Neural cell (in vitro differentiated cells): ENCODE measurements around the gene FOXK1. TPM values are rescaled to one million over a fixed set of nuclear protein-coding genes. Genes with fewer than 3 reads are reported as not detected.

ENCODE experiments used
- H2AFZ ChIP-seq: fragments of 200-600, 300-800 bp; sonication (generic), shearing (Covaris generic); 2 replicates; pipeline ENCODE4 v1.6.0; 2014; ENCODE audit warnings: low read depth, mild to moderate bottlenecking, antibody characterized with exemption, low read length, moderate library complexity
- H3F3A ChIP-seq: fragments of 200-600 bp; shearing (Covaris generic); 2 replicates; pipeline ENCODE4 v1.6.1; 2016; ENCODE audit warnings: mild to moderate bottlenecking, moderate library complexity, mixed read lengths, antibody characterized with exemption, low read length; ENCODE audit not compliant: insufficient read depth, poor library complexity, severe bottlenecking
- H3K27ac ChIP-seq: fragments of 200-600, 300-800 bp; sonication (generic), shearing (Covaris generic); 2 replicates; pipeline ENCODE4 v1.5.1; 2014; ENCODE audit warnings: mild to moderate bottlenecking, low read length, moderate library complexity
- H3K27me3 ChIP-seq: fragments of 300-800, 200-600 bp; sonication (generic), shearing (Covaris generic); 2 replicates; pipeline ENCODE4 v1.6.0; 2014; ENCODE audit warnings: mild to moderate bottlenecking, low read depth, low read length, moderate library complexity; ENCODE audit not compliant: insufficient read depth
- H3K36me3 ChIP-seq: fragments of 300-800, 200-600 bp; sonication (generic), shearing (Covaris generic); 2 replicates; pipeline ENCODE4 v1.5.1; 2014; ENCODE audit warnings: mild to moderate bottlenecking, antibody characterized with exemption, low read length, moderate library complexity; ENCODE audit not compliant: insufficient read depth
- H3K4me2 ChIP-seq: fragments of 300-800, 200-600 bp; sonication (generic), shearing (Covaris generic); 2 replicates; pipeline ENCODE4 v1.6.0; 2014; ENCODE audit warnings: mild to moderate bottlenecking, low read length
- H3K4me3 ChIP-seq: fragments of 300-800, 200-600 bp; sonication (generic), shearing (Covaris generic); 2 replicates; pipeline ENCODE4 v1.5.1; 2014; ENCODE audit warnings: mild to moderate bottlenecking, low read length, moderate library complexity
- H3K79me2 ChIP-seq: fragments of 200-600 bp; shearing (Covaris generic); replicated peaks from 2 replicates; pipeline ENCODE4 v1.6.0; 2014; ENCODE audit warnings: mild to moderate bottlenecking, low read length, moderate library complexity; ENCODE audit not compliant: insufficient read depth
- H3K9ac ChIP-seq: fragments of 300-800, 200-600 bp; sonication (generic), shearing (Covaris generic); 2 replicates; pipeline ENCODE4 v1.6.1; 2016; ENCODE audit warnings: mild to moderate bottlenecking, low read length, mixed read lengths
- H3K9me2 ChIP-seq: fragments of 200-600 bp; shearing (Covaris generic); 2 replicates; pipeline ENCODE4 v1.6.1; 2016; ENCODE audit warnings: mild to moderate bottlenecking, low read length, mixed read lengths; ENCODE audit not compliant: insufficient read depth
- H3K9me3 ChIP-seq: fragments of 200-600, 300-800 bp; sonication (generic), shearing (Covaris generic); 2 replicates; pipeline ENCODE4 v1.6.1; 2016; ENCODE audit warnings: mild to moderate bottlenecking, mixed run types, low read length, moderate library complexity, mixed read lengths
- H4K20me1 ChIP-seq: fragments of 200-600 bp; shearing (Covaris generic); 2 replicates; pipeline ENCODE4 v1.6.1; 2016; ENCODE audit warnings: mild to moderate bottlenecking, mixed run types; ENCODE audit not compliant: insufficient read depth
- EP300 ChIP-seq: fragments of 450-650 bp; conservative IDR thresholded peaks from 2 replicates; pipeline ENCODE4 v1.6.1; 2014; ENCODE audit warnings: antibody characterized with exemption, mild to moderate bottlenecking, moderate library complexity; ENCODE audit not compliant: poor library complexity, severe bottlenecking
- EZH2 ChIP-seq: fragments of 200-600, 300-800 bp; shearing (Covaris generic), sonication (generic); IDR thresholded peaks from 2 replicates; pipeline ENCODE4 v1.6.1; 2014; ENCODE audit warnings: antibody characterized with exemption, low read length, borderline replicate concordance, mild to moderate bottlenecking; ENCODE audit not compliant: insufficient read depth, poor library complexity, severe bottlenecking
- MXI1 ChIP-seq: fragments of 450-650 bp; conservative IDR thresholded peaks from 2 replicates; pipeline ENCODE4 v1.6.1; 2014; ENCODE audit warnings: antibody characterized with exemption, mild to moderate bottlenecking; ENCODE audit not compliant: poor library complexity, severe bottlenecking
- POLR2AphosphoS5 ChIP-seq: IDR thresholded peaks from 2 replicates; pipeline ENCODE4 v1.6.1; 2012
- RAD21 ChIP-seq: fragments of 450-650 bp; conservative IDR thresholded peaks from 2 replicates; pipeline ENCODE4 v1.6.1; 2014; ENCODE audit warnings: antibody characterized with exemption, mild to moderate bottlenecking, moderate library complexity
- SMC3 ChIP-seq: fragments of 450-650 bp; conservative IDR thresholded peaks from 2 replicates; pipeline ENCODE4 v1.6.1; 2014; ENCODE audit warnings: antibody characterized with exemption, mild to moderate bottlenecking, moderate library complexity; ENCODE audit not compliant: poor library complexity
- TAF1 ChIP-seq: IDR thresholded peaks from 2 replicates; pipeline ENCODE4 v1.6.1; 2012; ENCODE audit warnings: low read depth
- polyA plus RNA-seq: library from polyadenylated mRNA; depleted of rRNA; stranded (reverse); fragments of >200 nt; gene quantifications from 2 replicates; pipeline ENCODE4 v1.2.3, GENCODE V29; 2014
- TF ChIP-seq, protein P1 (sequence below): fragments of 450-650 bp; IDR thresholded peaks from 2 replicates; pipeline ENCODE4 v1.5.1; 2014; ENCODE audit warnings: antibody characterized with exemption, mild to moderate bottlenecking, moderate library complexity; ENCODE audit not compliant: poor library complexity, severe bottlenecking
- TF ChIP-seq, protein P2 (sequence below): IDR thresholded peaks from 2 replicates; pipeline ENCODE4 v1.6.1; 2012; ENCODE audit warnings: borderline replicate concordance

The FOXK1 gene
- polyA plus RNA-seq, 1 donor from 2014 or later: 7.4 TPM

- Histone ChIP-seq H3K9ac (no peak overlapping the region), H3K4me3 (no peak overlapping the region), H4K20me1 (no peaks in the 10 kb centered on the region), H3K79me2 (no peaks in the 10 kb centered on the region), H3K9me3 (no peaks in the 10 kb centered on the region), H3K4me2 (no peak overlapping the region), H3K36me3 (no peaks in the 10 kb centered on the region), H3K27me3 (no peaks in the 10 kb centered on the region), H3F3A (no peaks in the 10 kb centered on the region), H3K27ac (no peak overlapping the region), H2AFZ (no peak overlapping the region), H3K9me2 (no peaks in the 10 kb centered on the region)
- TF ChIP-seq, protein P1, sequence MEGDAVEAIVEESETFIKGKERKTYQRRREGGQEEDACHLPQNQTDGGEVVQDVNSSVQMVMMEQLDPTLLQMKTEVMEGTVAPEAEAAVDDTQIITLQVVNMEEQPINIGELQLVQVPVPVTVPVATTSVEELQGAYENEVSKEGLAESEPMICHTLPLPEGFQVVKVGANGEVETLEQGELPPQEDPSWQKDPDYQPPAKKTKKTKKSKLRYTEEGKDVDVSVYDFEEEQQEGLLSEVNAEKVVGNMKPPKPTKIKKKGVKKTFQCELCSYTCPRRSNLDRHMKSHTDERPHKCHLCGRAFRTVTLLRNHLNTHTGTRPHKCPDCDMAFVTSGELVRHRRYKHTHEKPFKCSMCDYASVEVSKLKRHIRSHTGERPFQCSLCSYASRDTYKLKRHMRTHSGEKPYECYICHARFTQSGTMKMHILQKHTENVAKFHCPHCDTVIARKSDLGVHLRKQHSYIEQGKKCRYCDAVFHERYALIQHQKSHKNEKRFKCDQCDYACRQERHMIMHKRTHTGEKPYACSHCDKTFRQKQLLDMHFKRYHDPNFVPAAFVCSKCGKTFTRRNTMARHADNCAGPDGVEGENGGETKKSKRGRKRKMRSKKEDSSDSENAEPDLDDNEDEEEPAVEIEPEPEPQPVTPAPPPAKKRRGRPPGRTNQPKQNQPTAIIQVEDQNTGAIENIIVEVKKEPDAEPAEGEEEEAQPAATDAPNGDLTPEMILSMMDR: peak; percentile 28
- TF ChIP-seq EP300: no peak
These were observed 83.8 kb downstream of the FOXK1 start for GRCh38 chr7:4765776-4766490.

- TF ChIP-seq MXI1: no peak
- TF ChIP-seq, protein P2, sequence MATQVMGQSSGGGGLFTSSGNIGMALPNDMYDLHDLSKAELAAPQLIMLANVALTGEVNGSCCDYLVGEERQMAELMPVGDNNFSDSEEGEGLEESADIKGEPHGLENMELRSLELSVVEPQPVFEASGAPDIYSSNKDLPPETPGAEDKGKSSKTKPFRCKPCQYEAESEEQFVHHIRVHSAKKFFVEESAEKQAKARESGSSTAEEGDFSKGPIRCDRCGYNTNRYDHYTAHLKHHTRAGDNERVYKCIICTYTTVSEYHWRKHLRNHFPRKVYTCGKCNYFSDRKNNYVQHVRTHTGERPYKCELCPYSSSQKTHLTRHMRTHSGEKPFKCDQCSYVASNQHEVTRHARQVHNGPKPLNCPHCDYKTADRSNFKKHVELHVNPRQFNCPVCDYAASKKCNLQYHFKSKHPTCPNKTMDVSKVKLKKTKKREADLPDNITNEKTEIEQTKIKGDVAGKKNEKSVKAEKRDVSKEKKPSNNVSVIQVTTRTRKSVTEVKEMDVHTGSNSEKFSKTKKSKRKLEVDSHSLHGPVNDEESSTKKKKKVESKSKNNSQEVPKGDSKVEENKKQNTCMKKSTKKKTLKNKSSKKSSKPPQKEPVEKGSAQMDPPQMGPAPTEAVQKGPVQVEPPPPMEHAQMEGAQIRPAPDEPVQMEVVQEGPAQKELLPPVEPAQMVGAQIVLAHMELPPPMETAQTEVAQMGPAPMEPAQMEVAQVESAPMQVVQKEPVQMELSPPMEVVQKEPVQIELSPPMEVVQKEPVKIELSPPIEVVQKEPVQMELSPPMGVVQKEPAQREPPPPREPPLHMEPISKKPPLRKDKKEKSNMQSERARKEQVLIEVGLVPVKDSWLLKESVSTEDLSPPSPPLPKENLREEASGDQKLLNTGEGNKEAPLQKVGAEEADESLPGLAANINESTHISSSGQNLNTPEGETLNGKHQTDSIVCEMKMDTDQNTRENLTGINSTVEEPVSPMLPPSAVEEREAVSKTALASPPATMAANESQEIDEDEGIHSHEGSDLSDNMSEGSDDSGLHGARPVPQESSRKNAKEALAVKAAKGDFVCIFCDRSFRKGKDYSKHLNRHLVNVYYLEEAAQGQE: no peak
- TF ChIP-seq, protein P1: no peak
- no peak for TF ChIP-seq POLR2AphosphoS5
- TF ChIP-seq RAD21: no peak
- TF ChIP-seq EZH2: no peak
- TF ChIP-seq SMC3: no peak
- no peak for TF ChIP-seq EP300
- no peak for TF ChIP-seq TAF1
- no peaks in the 10 kb centered on the region for H4K20me1 ChIP-seq
- H3K27ac ChIP-seq: no peak overlapping the region
These were observed 84.8 kb downstream of the FOXK1 start for GRCh38 chr7:4766666-4767519.

More at GRCh38 chr7:4766666-4767519, 84.8 kb downstream of the FOXK1 start:
- Histone ChIP-seq H3K27me3 (no peaks in the 10 kb centered on the region), H2AFZ (no peak overlapping the region), H3K4me3 (no peak overlapping the region), H3F3A (no peaks in the 10 kb centered on the region), H3K9ac (no peak overlapping the region), H3K9me3 (no peaks in the 10 kb centered on the region), H3K36me3 (no peaks in the 10 kb centered on the region), H3K4me2 (no peak overlapping the region), H3K9me2 (no peaks in the 10 kb centered on the region), H3K79me2 (no peaks in the 10 kb centered on the region)
